T-helper 1 cell treated with Interleukin-12 subunit alpha and Interleukin-12 subunit beta and Interleukin-4 antibody, amounts not matched to agents 30 μg/mL and 1 μg/mL, for 36 hours (primary cell): Measurements from ENCODE around the gene MAPK8IP1.

ENCODE experiments used
- H3K27ac Mint-ChIP-seq: one replicate; pipeline ENCODE4 v1.8.0; 2021; ENCODE audit warnings: mild to moderate bottlenecking, mixed read lengths
- H3K27me3 Mint-ChIP-seq: one replicate; pipeline ENCODE4 v1.8.0; 2021; ENCODE audit warnings: low read depth, mixed read lengths
- H3K36me3 Mint-ChIP-seq: one replicate; pipeline ENCODE4 v1.8.0; 2021; ENCODE audit warnings: low read depth, mixed read lengths
- H3K4me1 Mint-ChIP-seq: one replicate; pipeline ENCODE4 v1.8.0; 2021; ENCODE audit warnings: low read depth, mixed read lengths
- H3K4me3 Mint-ChIP-seq: one replicate; pipeline ENCODE4 v1.8.0; 2021; ENCODE audit warnings: mild to moderate bottlenecking, moderate library complexity, mixed read lengths
- H3K9me3 Mint-ChIP-seq: one replicate; pipeline ENCODE4 v1.8.0; 2021; ENCODE audit warnings: mixed read lengths

Gene MAPK8IP1

GRCh38 chr11:45853332-45854219 is 31.9 kb upstream of the MAPK8IP1 start:
- Mint-ChIP-seq H3K9me3 (no peaks in the 10 kb centered on the region), H3K4me1 (peaks cover 13% of the 10 kb centered on the region), H3K36me3 (peaks cover 18% of the 10 kb centered on the region), H3K4me3 (no peak overlapping the region), H3K27ac (no peak overlapping the region), H3K27me3 (no peaks in the 10 kb centered on the region)

DNA sequence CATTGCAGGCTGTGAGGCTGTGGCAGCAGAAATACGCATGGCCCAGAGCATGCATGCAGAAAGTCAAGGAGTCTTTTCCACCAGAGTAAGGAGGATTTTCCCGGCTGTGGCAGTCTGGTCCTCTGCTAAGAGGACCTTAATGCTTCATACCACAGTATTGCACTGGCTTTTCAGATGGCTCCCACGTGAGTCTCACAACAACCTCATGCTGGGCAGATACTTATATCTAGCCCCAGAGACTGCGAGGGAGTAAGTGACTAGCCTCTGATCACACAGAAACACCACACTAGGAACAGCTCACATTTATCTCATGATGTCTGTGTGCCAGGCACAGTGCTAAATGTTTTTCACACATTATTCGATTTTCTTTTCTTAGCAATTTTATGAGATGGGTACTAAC is 30.1 kb upstream of the MAPK8IP1 start:
- H3K4me1 Mint-ChIP-seq = peaks cover 6% of the 10 kb centered on the region
- H3K36me3 Mint-ChIP-seq = peaks cover 20% of the 10 kb centered on the region
- H3K4me3 Mint-ChIP-seq = no peak overlapping the region
- H3K27me3 Mint-ChIP-seq = no peaks in the 10 kb centered on the region
- H3K27ac Mint-ChIP-seq = no peak overlapping the region
- H3K9me3 Mint-ChIP-seq = no peaks in the 10 kb centered on the region

DNA sequence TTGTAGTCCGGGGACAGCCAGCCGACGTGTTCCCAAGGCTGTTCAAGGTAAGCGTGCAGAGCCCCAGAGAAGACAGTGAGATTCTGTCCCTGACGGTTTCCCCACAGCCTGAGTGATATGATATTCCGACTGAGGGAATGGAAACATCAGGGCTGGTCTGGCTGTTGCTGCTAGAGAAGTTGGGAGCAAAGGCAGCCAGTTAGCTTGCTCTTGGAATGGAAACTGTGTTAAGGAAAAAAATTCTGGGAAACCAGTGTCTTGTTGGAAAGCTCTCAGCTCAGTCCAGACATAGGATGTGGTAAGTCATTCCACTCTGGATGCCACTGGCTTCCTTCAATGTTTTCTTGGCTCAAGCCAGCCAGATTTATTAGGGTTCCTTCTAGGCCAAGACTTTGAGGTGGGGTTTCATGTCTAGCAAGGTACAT is 29.4 kb upstream of the MAPK8IP1 start:
- no peaks in the 10 kb centered on the region for H3K9me3 Mint-ChIP-seq
- peaks cover 19% of the 10 kb centered on the region for H3K36me3 Mint-ChIP-seq
- no peak overlapping the region for H3K27ac Mint-ChIP-seq
- H3K4me3 Mint-ChIP-seq = no peak overlapping the region
- H3K4me1 Mint-ChIP-seq = peaks cover 4% of the 10 kb centered on the region
- no peaks in the 10 kb centered on the region for H3K27me3 Mint-ChIP-seq

DNA sequence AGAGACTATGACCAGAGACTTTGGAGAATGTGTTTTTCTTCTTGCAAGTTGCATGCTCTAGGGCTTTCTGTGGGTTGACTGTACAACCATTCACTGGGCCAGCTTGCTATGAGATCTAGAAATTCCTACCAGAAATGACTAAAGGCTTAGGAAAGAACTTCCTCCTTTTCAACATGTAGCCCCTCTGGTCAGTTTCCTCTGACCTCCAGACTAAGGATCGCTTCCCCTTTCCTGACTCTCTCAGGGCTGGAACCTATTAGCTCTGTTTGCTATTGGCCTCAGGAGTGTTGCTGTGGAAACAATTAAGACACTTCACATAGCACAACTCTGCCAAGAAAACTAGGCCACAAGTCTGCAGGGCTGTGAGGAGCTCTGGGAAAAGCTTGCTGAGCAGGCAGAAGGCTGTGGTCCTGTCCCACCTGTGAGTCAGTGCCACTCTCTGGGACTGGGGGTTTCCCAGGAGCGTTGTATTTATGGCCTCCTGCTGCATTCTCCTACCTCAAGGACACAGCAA is 27.4 kb upstream of the MAPK8IP1 start:
- no peaks in the 10 kb centered on the region for H3K27me3 Mint-ChIP-seq
- peaks cover 25% of the 10 kb centered on the region for H3K36me3 Mint-ChIP-seq
- no peak overlapping the region for H3K27ac Mint-ChIP-seq
- no peak overlapping the region for H3K4me3 Mint-ChIP-seq
- H3K4me1 Mint-ChIP-seq = peaks cover 4% of the 10 kb centered on the region
- H3K9me3 Mint-ChIP-seq = no peaks in the 10 kb centered on the region

DNA sequence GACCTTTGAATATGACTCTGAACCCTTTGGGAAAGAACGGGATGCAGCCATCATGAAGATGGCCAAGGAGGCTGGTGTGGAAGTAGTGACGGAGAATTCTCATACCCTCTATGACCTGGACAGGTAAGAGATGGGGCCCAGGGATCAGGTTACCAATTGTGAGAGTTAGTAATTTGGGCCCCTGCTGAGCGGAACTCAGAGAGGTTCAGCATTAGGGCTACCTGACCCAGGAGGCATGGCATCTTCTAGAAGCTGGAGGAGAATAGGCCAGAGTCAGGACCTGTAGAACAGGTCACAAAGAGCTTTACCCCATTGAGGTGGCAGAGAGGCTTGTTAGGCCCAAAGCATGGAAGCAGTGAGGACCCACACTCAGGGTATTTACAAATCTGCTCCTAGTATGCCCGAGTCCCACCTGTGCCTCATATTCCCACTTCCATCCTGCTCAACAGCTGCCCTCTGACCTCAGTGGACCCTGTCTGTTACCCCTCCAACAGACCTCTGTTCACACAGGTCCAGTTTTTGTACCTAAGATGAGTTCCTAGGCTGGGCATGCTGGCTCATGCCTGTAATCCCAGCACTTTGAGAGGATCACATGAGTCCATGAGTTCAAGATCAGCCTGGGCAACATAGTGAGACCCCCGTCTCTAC is 26.6 kb upstream of the MAPK8IP1 start:
- H3K9me3 Mint-ChIP-seq = no peaks in the 10 kb centered on the region
- H3K36me3 Mint-ChIP-seq = peaks cover 29% of the 10 kb centered on the region
- no peak overlapping the region for H3K4me3 Mint-ChIP-seq
- H3K27ac Mint-ChIP-seq = no peak overlapping the region
- peaks cover 4% of the 10 kb centered on the region for H3K4me1 Mint-ChIP-seq
- no peaks in the 10 kb centered on the region for H3K27me3 Mint-ChIP-seq

DNA sequence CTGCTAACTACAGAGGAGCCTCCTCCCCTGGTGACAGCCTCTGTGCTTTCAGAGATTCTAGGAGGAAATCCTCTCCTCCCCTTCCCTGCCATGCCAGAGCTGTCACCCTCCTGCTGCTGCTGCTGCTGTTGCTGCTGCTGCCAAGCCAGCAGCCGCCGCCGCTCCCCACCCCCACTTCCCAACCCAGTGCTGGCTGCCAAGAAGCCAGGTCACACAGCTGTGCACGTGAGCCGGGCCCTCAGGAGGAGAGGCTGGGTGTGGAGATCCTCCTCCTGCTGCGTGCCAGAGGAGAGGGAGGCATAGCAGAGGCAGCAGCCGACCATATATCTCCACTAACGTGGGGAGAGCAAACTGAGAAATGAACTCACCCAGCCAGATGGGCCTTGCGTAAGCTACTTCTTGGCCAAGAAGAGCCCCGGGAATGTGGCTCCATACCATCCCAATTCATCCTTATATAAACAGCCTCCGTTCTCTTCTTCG is 25.8 kb upstream of the MAPK8IP1 start:
- Mint-ChIP-seq H3K27ac (no peak overlapping the region), H3K36me3 (peaks cover 29% of the 10 kb centered on the region), H3K4me3 (no peak overlapping the region), H3K4me1 (peaks cover 4% of the 10 kb centered on the region), H3K27me3 (no peaks in the 10 kb centered on the region), H3K9me3 (no peaks in the 10 kb centered on the region)

- H3K36me3 Mint-ChIP-seq = peaks cover 29% of the 10 kb centered on the region
- H3K9me3 Mint-ChIP-seq = no peaks in the 10 kb centered on the region
- H3K4me1 Mint-ChIP-seq = peaks cover 4% of the 10 kb centered on the region
- no peak overlapping the region for H3K27ac Mint-ChIP-seq
- H3K27me3 Mint-ChIP-seq = no peaks in the 10 kb centered on the region
- no peak overlapping the region for H3K4me3 Mint-ChIP-seq
Measured at GRCh38 chr11:45860348-45860747, 25.1 kb upstream of the MAPK8IP1 start.

- H3K9me3 Mint-ChIP-seq = no peaks in the 10 kb centered on the region
- no peak overlapping the region for H3K27ac Mint-ChIP-seq
- H3K36me3 Mint-ChIP-seq = peaks cover 30% of the 10 kb centered on the region
- no peaks in the 10 kb centered on the region for H3K27me3 Mint-ChIP-seq
- H3K4me1 Mint-ChIP-seq = peaks cover 4% of the 10 kb centered on the region
- H3K4me3 Mint-ChIP-seq = no peak overlapping the region
Measured at GRCh38 chr11:45860764-45861510, 24.5 kb upstream of the MAPK8IP1 start.

GRCh38 chr11:45864041-45864440 is 21.4 kb upstream of the MAPK8IP1 start:
- Mint-ChIP-seq H3K27me3 (no peaks in the 10 kb centered on the region), H3K36me3 (peaks cover 30% of the 10 kb centered on the region), H3K4me3 (no peak overlapping the region), H3K4me1 (no peaks in the 10 kb centered on the region), H3K27ac (no peak overlapping the region), H3K9me3 (no peaks in the 10 kb centered on the region)

DNA sequence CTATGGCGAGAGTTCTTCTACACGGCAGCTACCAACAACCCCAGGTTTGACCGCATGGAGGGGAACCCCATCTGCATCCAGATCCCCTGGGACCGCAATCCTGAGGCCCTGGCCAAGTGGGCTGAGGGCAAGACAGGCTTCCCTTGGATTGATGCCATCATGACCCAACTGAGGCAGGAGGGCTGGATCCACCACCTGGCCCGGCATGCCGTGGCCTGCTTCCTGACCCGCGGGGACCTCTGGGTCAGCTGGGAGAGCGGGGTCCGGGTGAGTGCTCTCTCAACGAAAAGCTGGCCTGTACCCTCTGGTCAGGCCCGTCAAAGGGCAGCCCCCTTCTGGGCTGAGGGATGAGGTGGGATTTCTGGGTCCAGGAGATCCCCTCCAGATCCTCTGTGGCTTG is 15.9 kb upstream of the MAPK8IP1 start:
- no peak overlapping the region for H3K4me3 Mint-ChIP-seq
- peaks cover 34% of the 10 kb centered on the region for H3K36me3 Mint-ChIP-seq
- H3K27me3 Mint-ChIP-seq = no peaks in the 10 kb centered on the region
- H3K4me1 Mint-ChIP-seq = no peaks in the 10 kb centered on the region
- H3K27ac Mint-ChIP-seq = no peak overlapping the region
- H3K9me3 Mint-ChIP-seq = no peaks in the 10 kb centered on the region

DNA sequence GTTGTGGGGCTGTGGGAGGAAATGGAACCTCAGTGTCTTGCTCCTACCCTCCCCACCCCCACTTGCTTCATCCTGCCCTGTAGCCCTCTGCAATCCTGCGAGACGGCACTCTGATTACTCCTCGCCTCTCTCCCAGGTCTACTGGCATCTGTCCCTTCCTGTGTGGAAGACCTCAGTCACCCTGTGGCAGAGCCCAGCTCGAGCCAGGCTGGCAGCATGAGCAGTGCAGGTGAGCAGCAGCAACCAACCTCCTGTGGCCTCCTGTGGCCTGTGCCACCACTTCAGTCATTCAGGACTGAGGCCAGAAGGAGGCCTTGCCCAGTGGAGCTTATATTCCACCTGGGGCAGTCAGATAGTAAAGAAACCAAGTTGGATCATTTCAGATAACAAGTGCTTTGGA is 14.7 kb upstream of the MAPK8IP1 start:
- no peaks in the 10 kb centered on the region for H3K27me3 Mint-ChIP-seq
- peaks cover 41% of the 10 kb centered on the region for H3K36me3 Mint-ChIP-seq

GRCh38 chr11:45871638-45872037 is 13.8 kb upstream of the MAPK8IP1 start:
- no peaks in the 10 kb centered on the region for H3K27me3 Mint-ChIP-seq
- no peaks in the 10 kb centered on the region for H3K9me3 Mint-ChIP-seq
- no peak overlapping the region for H3K27ac Mint-ChIP-seq
- H3K4me3 Mint-ChIP-seq = no peak overlapping the region
- H3K36me3 Mint-ChIP-seq = peaks cover 36% of the 10 kb centered on the region
- H3K4me1 Mint-ChIP-seq = no peaks in the 10 kb centered on the region

More for the DNA sequence above, 14.7 kb upstream of the MAPK8IP1 start:
- Mint-ChIP-seq H3K4me1 (no peaks in the 10 kb centered on the region), H3K27ac (no peak overlapping the region), H3K4me3 (no peak overlapping the region), H3K9me3 (no peaks in the 10 kb centered on the region)

DNA sequence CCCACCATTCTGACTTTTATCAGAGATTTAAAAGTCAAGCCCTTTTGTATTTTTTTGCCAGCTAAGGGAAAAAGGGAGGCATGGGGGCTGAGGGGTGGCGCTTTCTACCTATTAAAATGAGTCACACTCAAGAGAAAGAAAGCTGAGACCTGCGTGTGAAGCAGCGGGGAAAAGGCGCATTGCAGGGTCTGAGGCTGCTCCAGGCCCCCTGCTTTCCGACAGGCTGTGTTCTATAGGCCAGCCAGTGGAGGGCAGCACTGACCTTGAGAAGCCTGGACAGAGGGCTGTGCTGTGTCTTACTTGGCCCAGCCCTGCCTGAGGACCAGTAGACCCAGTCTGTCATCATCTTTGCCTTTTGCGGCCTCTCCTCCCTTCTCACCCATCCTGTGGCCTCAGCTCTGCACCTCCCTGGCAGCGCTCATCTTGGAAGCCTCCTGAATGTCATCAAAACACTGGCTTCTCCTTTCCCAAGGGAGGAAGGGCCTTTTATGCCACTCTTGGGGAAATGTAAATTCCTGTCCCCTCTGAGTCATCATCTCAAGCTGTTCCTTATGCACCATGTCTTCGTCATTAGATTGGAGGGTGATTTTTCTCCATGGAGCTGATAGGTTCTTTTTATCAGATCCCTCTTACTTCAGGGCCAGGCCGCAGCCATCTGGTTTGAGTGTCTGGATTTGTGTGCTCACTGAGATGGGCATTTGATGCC is 12.6 kb upstream of the MAPK8IP1 start:
- Mint-ChIP-seq H3K27ac (no peak overlapping the region), H3K36me3 (peaks cover 35% of the 10 kb centered on the region), H3K27me3 (no peaks in the 10 kb centered on the region), H3K4me1 (no peaks in the 10 kb centered on the region), H3K9me3 (no peaks in the 10 kb centered on the region), H3K4me3 (no peak overlapping the region)

DNA sequence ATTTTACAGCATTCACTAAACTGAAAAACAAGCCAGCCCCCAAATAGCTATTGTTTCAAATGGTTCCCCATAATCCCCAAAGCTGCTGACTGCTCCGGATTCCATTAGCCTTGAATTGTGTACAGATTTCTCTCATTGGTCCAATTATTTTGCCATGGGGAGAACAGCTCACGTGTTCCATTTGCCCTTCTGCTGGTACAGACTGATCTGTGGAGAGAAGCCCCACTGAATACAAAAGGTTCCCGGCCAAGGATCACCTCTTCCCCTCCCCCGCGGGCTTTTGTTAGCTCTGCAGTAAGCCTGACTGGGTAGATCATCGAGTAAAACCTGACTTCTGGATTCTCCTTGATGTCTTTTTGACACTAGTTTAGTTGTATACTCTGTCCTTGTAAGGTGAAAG is 9.1 kb upstream of the MAPK8IP1 start:
- no peaks in the 10 kb centered on the region for H3K9me3 Mint-ChIP-seq
- H3K4me3 Mint-ChIP-seq = no peak overlapping the region
- no peaks in the 10 kb centered on the region for H3K4me1 Mint-ChIP-seq
- no peaks in the 10 kb centered on the region for H3K27me3 Mint-ChIP-seq
- H3K36me3 Mint-ChIP-seq = peaks cover 35% of the 10 kb centered on the region
- no peak overlapping the region for H3K27ac Mint-ChIP-seq
